Right atrium auricular region (tissue), 2 donors: ENCODE data around the gene USP22. TPM values are rescaled to one million over a fixed set of nuclear protein-coding genes. Genes with fewer than 3 reads are reported as not detected.
A peak's percentile ranks its signal among the peaks of the same experiment; 100 is the strongest.

Experiments
- DNase-seq: peaks from one replicate; pipeline ENCODE4 v3.0.0-alpha.2; 2019; ENCODE audit warnings: low spot score
- H3K27ac ChIP-seq, 2 donors: fragments of 200-600 bp; sonication (generic); 1 replicate in 1 of 2; 2 replicates in 1 of 2; pipeline ENCODE4 v1.5.1; 2016 to 2019
- H3K27me3 ChIP-seq, 2 donors: fragments of 200-600 bp; sonication (generic); one replicate each; pipeline versions ENCODE4 v1.5.1 to v1.6.0; 2017 to 2019
- H3K36me3 ChIP-seq: fragments of 200-600 bp; sonication (generic); one replicate; pipeline ENCODE4 v1.5.1; 2016
- H3K4me1 ChIP-seq, 2 donors: fragments of 200-600 bp; sonication (generic); one replicate each; pipeline versions ENCODE4 v1.5.1 to v1.6.0; 2017 to 2019
- H3K4me3 ChIP-seq, 2 donors: fragments of 200-600 bp; sonication (generic); 1 replicate in 1 of 2; 2 replicates in 1 of 2; pipeline ENCODE4 v1.5.1; 2017 to 2019; ENCODE audit warnings: mild to moderate bottlenecking in 1 of 2, moderate library complexity in 1 of 2
- H3K9me3 ChIP-seq, 2 donors: fragments of 200-600 bp; sonication (generic); one replicate each; pipeline ENCODE4 v1.5.1; 2019
- total RNA-seq, 2 donors: library from RNA; depleted of rRNA; stranded (reverse); fragments of >200 nt; gene quantifications; one replicate each; pipeline ENCODE4 v1.1.0, GENCODE V29; 2016
- TF ChIP-seq, protein P1 (sequence below), 2 donors: fragments of 200-600 bp; sonication (generic); IDR thresholded peaks; one replicate each; pipeline ENCODE4 v1.5.1; 2019; ENCODE audit warnings: antibody characterized with exemption in 2 of 2

USP22 gene
- total RNA-seq, 2 donors from 2014 or later: 151 to 179 TPM

DNA sequence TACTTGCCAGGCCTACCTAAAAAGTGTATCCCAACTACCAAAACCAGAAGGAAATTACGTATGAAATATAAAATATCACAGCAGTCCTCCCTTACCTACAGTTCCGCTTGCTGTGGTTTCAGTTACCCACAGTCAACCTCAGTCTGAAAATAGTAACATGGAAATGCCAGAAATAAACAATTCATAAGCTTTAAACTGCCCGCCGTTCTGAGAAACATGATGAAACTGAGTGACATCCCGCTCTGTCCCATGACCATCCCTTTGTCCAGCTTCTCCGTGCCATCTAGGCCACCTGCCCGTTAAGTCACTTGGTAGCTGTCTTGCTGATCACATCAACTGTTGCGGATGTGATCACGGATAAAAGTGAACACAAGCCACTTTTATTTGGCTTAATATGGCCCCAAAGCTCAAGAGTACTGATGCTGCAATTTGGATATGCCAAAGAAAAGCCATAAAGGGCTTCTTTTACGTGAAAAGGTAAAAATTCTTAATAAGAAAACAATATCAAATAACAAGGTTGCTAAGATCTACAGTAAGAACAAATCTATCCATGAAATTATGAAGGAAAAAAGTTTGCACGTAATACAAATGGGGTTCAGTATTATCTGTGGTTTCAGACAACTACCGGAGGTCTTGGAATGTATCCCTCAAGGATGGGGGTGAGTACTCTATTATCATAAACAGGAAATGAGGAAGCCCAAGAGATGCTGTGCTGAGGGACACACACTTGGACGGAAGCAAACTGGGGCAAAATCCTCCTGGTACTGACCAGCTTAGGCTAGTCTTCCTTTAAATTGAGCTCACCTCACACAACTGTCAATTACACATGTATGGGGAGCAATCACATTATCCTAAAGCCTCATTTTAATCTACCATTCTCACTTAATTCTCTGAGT lies 8.2 kb downstream of the USP22 start:
- TF ChIP-seq, protein P1, sequence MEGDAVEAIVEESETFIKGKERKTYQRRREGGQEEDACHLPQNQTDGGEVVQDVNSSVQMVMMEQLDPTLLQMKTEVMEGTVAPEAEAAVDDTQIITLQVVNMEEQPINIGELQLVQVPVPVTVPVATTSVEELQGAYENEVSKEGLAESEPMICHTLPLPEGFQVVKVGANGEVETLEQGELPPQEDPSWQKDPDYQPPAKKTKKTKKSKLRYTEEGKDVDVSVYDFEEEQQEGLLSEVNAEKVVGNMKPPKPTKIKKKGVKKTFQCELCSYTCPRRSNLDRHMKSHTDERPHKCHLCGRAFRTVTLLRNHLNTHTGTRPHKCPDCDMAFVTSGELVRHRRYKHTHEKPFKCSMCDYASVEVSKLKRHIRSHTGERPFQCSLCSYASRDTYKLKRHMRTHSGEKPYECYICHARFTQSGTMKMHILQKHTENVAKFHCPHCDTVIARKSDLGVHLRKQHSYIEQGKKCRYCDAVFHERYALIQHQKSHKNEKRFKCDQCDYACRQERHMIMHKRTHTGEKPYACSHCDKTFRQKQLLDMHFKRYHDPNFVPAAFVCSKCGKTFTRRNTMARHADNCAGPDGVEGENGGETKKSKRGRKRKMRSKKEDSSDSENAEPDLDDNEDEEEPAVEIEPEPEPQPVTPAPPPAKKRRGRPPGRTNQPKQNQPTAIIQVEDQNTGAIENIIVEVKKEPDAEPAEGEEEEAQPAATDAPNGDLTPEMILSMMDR (IDR thresholded peaks at IDR 0.05): no peak
- no peak for DNase-seq
- peak overlapping the region; percentile 66 to 70 for H3K27ac ChIP-seq
- no peaks in the 10 kb centered on the region for H3K27me3 ChIP-seq
- H3K36me3 ChIP-seq: no peaks in the 10 kb centered on the region
- no peak overlapping the region for H3K4me3 ChIP-seq
- peaks cover 0 to 91% of the 10 kb centered on the region in 2 donors for H3K4me1 ChIP-seq
- H3K9me3 ChIP-seq: no peaks in the 10 kb centered on the region

DNA sequence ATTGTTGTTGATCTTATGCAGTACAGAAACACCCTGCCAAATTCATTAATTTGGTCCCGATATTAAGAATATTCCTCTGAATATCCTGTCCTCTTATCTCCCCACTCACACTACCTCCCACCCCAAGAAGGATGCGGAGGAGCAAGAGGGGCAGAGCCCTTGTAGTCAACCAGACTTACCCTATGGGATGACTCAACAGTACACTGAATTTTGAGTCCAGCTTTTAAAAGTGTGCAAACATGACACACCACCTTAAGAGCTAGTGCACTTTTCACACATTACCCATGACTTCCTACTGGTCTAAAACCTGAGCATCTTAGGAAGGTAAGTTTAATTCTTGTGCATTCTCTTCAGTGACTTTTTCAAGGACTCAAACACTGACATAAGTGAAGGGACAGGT lies 9.5 kb downstream of the USP22 start:
- Histone ChIP-seq H3K27me3 (no peaks in the 10 kb centered on the region), H3K27ac (peak overlapping the region; percentile 66 to 70)

DNA sequence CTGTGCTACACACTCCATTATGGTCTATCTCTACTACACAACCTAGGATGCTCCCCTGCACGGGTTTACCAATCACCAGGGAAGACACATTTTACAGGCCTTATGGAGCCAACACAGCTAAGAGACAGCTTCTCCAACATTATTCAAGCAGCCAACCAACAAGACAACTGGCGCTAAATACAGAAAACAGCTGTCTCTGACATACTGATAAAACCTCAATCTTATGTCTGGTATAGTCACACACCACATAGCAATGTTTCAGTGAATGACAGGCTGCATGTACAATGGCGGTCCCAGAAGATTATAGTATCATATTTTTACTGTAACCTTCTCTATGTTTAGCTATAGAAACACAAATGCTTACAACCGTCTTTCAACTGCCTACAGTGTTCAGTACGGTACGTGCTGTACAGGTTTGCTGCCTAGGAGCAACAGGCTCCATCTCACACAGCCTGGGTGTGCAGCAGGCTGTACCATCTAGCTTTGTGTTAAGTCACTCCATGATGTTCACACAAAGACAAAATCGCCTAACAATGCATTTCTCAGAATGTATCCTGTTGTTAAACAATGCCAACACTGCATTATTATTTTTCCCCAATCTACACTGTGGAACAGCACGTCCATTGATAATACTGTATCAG lies 10.9 kb downstream of the USP22 start:
- Histone ChIP-seq H3K36me3 (peaks cover 17% of the 10 kb centered on the region), H3K27me3 (no peaks in the 10 kb centered on the region), H3K27ac (peak overlapping the region in 1 of 2 donors; percentile 3), H3K9me3 (no peaks in the 10 kb centered on the region), H3K4me3 (no peak overlapping the region), H3K4me1 (peaks cover 0 to 85% of the 10 kb centered on the region in 2 donors)
- TF ChIP-seq, protein P1 (IDR thresholded peaks at IDR 0.05): no peak
- DNase-seq: no peak

More for the DNA sequence above, 9.5 kb downstream of the USP22 start:
- Histone ChIP-seq H3K36me3 (peaks cover 2% of the 10 kb centered on the region), H3K4me3 (no peak overlapping the region), H3K4me1 (peaks cover 0 to 93% of the 10 kb centered on the region in 2 donors), H3K9me3 (no peaks in the 10 kb centered on the region)
- TF ChIP-seq, protein P1 (IDR thresholded peaks at IDR 0.05): no peak
- no peak for DNase-seq

DNA sequence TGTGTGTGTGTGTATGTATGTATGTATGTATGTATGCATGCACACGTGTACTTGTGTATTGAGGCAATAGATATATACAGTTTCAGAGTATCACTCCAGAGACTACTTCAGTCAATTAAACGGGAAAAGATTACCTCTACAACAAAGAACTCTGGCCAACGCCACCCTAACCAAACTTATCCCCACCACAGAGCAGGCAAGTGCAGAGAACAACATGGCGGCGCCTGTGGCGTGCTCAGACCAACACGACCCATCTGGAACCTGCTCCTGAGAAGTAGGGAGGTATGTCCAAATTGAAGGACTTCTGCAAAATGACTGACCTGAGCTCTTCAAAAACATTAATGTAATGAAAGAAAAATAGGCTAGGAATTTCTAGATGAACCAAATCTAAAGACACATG lies 12.4 kb downstream of the USP22 start:
- Histone ChIP-seq H3K9me3 (no peaks in the 10 kb centered on the region), H3K4me1 (peaks cover 0 to 72% of the 10 kb centered on the region in 2 donors), H3K27me3 (no peaks in the 10 kb centered on the region), H3K27ac (no peak overlapping the region), H3K4me3 (no peak overlapping the region), H3K36me3 (peaks cover 32% of the 10 kb centered on the region)
- TF ChIP-seq, protein P1 (IDR thresholded peaks at IDR 0.05): no peak
- DNase-seq: no peak

DNA sequence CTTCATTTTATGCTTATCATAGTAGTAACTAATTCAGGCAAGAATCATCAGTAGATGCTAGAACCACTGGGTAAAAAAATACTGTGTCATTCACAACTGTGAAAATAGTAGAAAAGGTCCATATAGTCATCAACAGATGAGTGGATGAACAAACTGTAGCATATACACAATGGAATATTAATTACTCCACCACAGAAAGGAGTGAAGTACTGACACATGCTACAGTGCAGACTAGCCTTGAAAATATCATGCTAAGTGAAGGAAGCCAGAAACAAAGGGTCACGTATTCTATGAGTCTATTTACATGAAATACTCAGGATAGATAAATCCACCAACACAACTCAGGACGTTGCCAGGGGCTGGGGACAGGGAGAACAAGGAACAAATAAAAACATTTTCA lies 13.3 kb downstream of the USP22 start:
- H3K4me3 ChIP-seq: no peak overlapping the region
- DNase-seq: no peak
- TF ChIP-seq, protein P1 (IDR thresholded peaks at IDR 0.05): no peak
- H3K9me3 ChIP-seq: no peaks in the 10 kb centered on the region
- H3K36me3 ChIP-seq: peaks cover 41% of the 10 kb centered on the region
- H3K4me1 ChIP-seq: peaks cover 0 to 71% of the 10 kb centered on the region in 2 donors
- peak overlapping the region; percentile 52 to 58 for H3K27ac ChIP-seq
- H3K27me3 ChIP-seq: no peaks in the 10 kb centered on the region
